ENCODE results near the gene SHANK2. TPM values are rescaled to one million over a fixed set of nuclear protein-coding genes. Genes with fewer than 3 reads are reported as not detected.

The SHANK2 gene
- total RNA-seq, 1 donor from 2014 or later, result 2.6 TPM

DNA sequence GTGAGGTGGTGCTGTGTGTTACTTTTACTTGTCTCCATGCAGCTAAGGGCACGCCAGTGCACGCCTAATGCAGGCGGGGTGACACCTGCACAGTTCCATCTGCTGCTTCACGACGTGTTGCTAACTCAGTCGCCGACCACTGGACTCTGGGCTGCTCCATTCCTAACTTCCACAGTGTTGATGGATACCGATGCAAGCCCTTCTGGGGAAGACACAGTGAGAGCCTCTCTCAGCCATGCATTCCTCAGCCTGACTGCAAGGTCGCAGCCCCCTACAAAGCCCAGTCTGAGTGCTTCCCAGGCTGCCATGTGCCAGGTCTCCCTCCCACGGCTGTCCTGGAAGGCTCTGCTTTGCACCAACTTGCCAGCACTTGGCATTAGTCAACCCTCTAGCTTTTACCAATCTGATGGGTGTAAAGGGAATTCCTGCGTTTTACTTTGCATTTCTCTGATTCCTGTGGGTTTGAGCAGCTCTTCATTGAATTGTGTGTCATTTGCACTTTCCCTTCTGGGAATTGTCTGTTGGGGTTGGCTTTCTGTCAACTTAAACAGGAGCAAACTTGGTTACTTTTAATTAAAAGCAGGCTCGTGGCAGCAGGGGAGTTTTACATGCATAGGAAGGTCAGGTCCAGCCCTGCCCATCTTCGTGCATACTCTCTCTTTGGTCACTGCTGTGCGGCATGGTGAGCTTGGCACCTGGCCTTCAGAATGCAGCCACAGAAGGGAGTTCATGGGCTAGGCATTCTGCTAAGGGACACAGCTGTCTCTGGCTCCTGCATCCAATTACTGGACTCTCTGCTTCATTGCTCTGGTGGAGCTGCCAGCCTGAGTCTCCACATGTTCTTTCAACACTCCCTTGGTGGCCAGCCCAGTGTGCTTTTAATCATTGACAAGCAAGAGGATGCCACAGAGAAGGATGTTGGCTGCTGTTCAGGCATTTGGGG is 34.6 kb upstream of the SHANK2 start:
- Histone ChIP-seq H3K27me3 (ENCODE audit: control insufficient read depth in 3 of 3, insufficient read depth in 3 of 3, low read length in 3 of 3) (peaks cover 4 to 20% (median 20%) of the 10 kb centered on the region in 3 donors), H3K9me3 (ENCODE audit: control insufficient read depth in 3 of 3, low read length in 3 of 3) (peaks cover 0 to 4% (median 3%) of the 10 kb centered on the region in 3 donors), H3K36me3 (ENCODE audit: control insufficient read depth in 3 of 3, insufficient read depth in 3 of 3, low read length in 3 of 3) (no peaks in the 10 kb centered on the region), H3K9ac (ENCODE audit: low read depth in 1 of 3, low read length in 3 of 3) (no peak overlapping the region), H3K4me1 (ENCODE audit: control insufficient read depth in 3 of 3, insufficient read depth in 3 of 3, low read length in 3 of 3) (peaks cover 0 to 4% (median 0%) of the 10 kb centered on the region in 3 donors), H3K4me3 (ENCODE audit: low read length in 3 of 3) (no peak overlapping the region), H3K27ac (ENCODE audit: low read depth, low read length) (no peak overlapping the region)

DNA sequence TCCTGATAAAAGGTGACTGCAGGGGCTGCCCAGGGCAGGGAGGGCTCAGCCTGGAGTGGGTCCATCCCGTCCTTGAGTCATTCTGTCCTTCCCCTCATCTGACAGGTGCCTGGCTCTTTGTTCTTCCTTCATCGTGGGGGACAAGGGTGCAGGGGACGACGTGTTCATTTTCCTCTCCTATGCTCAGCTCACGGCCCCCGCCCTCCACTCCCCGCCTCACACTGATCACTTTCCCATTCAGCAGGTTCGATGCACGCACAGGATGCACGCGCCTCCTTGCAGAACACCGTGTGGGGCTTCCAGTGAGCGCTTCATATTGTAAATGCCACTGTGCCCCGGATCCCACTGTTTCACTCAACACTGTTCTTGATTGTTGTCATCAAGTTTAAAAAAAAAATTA is 32.7 kb upstream of the SHANK2 start:
- H3K36me3 ChIP-seq (ENCODE audit: control insufficient read depth in 3 of 3, insufficient read depth in 3 of 3, low read length in 3 of 3), result no peaks in the 10 kb centered on the region
- H3K27me3 ChIP-seq (ENCODE audit: control insufficient read depth in 3 of 3, insufficient read depth in 3 of 3, low read length in 3 of 3), result peaks cover 4 to 29% (median 20%) of the 10 kb centered on the region in 3 donors

GRCh38 chr11:71284525-71285092 is 32.2 kb upstream of the SHANK2 start:
- no peak overlapping the region for H3K4me3 ChIP-seq (ENCODE audit: low read length in 3 of 3)
- no peak overlapping the region for H3K27ac ChIP-seq (ENCODE audit: low read depth, low read length)
- H3K9ac ChIP-seq (ENCODE audit: low read depth in 1 of 3, low read length in 3 of 3), result no peak overlapping the region
- no peaks in the 10 kb centered on the region for H3K36me3 ChIP-seq (ENCODE audit: control insufficient read depth in 3 of 3, insufficient read depth in 3 of 3, low read length in 3 of 3)
- H3K9me3 ChIP-seq (ENCODE audit: control insufficient read depth in 3 of 3, low read length in 3 of 3), result peaks cover 0 to under 1% (median 0%) of the 10 kb centered on the region in 3 donors
- peaks cover 4 to 29% (median 20%) of the 10 kb centered on the region in 3 donors for H3K27me3 ChIP-seq (ENCODE audit: control insufficient read depth in 3 of 3, insufficient read depth in 3 of 3, low read length in 3 of 3)
- peaks cover 0 to 4% (median 0%) of the 10 kb centered on the region in 3 donors for H3K4me1 ChIP-seq (ENCODE audit: control insufficient read depth in 3 of 3, insufficient read depth in 3 of 3, low read length in 3 of 3)

More for the DNA sequence above, 32.7 kb upstream of the SHANK2 start:
- Histone ChIP-seq H3K4me3 (ENCODE audit: low read length in 3 of 3) (no peak overlapping the region), H3K4me1 (ENCODE audit: control insufficient read depth in 3 of 3, insufficient read depth in 3 of 3, low read length in 3 of 3) (peaks cover 0 to 4% (median 0%) of the 10 kb centered on the region in 3 donors), H3K9ac (ENCODE audit: low read depth in 1 of 3, low read length in 3 of 3) (no peak overlapping the region), H3K9me3 (ENCODE audit: control insufficient read depth in 3 of 3, low read length in 3 of 3) (peaks cover 0 to 4% (median 0%) of the 10 kb centered on the region in 3 donors), H3K27ac (ENCODE audit: low read depth, low read length) (no peak overlapping the region)

- Histone ChIP-seq H3K4me3 (ENCODE audit: low read length in 3 of 3) (no peak overlapping the region), H3K27me3 (ENCODE audit: control insufficient read depth in 3 of 3, insufficient read depth in 3 of 3, low read length in 3 of 3) (peaks cover 4 to 29% (median 20%) of the 10 kb centered on the region in 3 donors), H3K36me3 (ENCODE audit: control insufficient read depth in 3 of 3, insufficient read depth in 3 of 3, low read length in 3 of 3) (no peaks in the 10 kb centered on the region), H3K4me1 (ENCODE audit: control insufficient read depth in 3 of 3, insufficient read depth in 3 of 3, low read length in 3 of 3) (peaks cover 0 to 4% (median 0%) of the 10 kb centered on the region in 3 donors), H3K9ac (ENCODE audit: low read depth in 1 of 3, low read length in 3 of 3) (no peak overlapping the region), H3K27ac (ENCODE audit: low read depth, low read length) (no peak overlapping the region), H3K9me3 (ENCODE audit: control insufficient read depth in 3 of 3, low read length in 3 of 3) (no peaks in the 10 kb centered on the region)
Measured at GRCh38 chr11:71283971-71284441, 31.6 kb upstream of the SHANK2 start.

- no peaks in the 10 kb centered on the region for H3K9me3 ChIP-seq (ENCODE audit: control insufficient read depth in 3 of 3, low read length in 3 of 3)
- H3K36me3 ChIP-seq (ENCODE audit: control insufficient read depth in 3 of 3, insufficient read depth in 3 of 3, low read length in 3 of 3), result no peaks in the 10 kb centered on the region
- H3K27ac ChIP-seq (ENCODE audit: low read depth, low read length), result no peak overlapping the region
- H3K27me3 ChIP-seq (ENCODE audit: control insufficient read depth in 3 of 3, insufficient read depth in 3 of 3, low read length in 3 of 3), result peaks cover 4 to 29% (median 20%) of the 10 kb centered on the region in 3 donors
- peaks cover 0 to 4% (median 0%) of the 10 kb centered on the region in 3 donors for H3K4me1 ChIP-seq (ENCODE audit: control insufficient read depth in 3 of 3, insufficient read depth in 3 of 3, low read length in 3 of 3)
- no peak overlapping the region for H3K9ac ChIP-seq (ENCODE audit: low read depth in 1 of 3, low read length in 3 of 3)
- H3K4me3 ChIP-seq (ENCODE audit: low read length in 3 of 3), result no peak overlapping the region
Measured at GRCh38 chr11:71282581-71283351, 30.4 kb upstream of the SHANK2 start.

DNA sequence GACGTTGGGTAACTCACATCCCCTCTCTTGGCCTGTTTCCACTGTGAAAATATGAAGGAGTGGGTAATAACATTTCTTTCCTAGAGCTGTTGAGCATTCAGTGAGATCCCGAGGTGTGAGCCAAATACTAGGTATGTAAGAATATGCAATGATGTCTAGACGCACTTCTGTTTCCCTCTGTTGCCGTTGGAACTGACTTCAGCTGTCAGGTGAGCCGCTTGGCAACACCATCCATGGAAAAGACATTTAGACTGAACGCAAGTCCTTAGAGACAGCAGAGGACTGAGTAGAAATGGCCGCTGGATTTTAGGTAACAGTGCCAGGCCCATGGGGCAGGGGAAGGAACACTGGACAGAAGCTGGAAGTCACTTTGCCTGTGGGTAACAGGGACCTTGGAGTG is 29.5 kb upstream of the SHANK2 start:
- Histone ChIP-seq H3K4me3 (ENCODE audit: low read length in 3 of 3) (no peak overlapping the region), H3K9me3 (ENCODE audit: control insufficient read depth in 3 of 3, low read length in 3 of 3) (no peaks in the 10 kb centered on the region), H3K27ac (ENCODE audit: low read depth, low read length) (no peak overlapping the region), H3K9ac (ENCODE audit: low read depth in 1 of 3, low read length in 3 of 3) (no peak overlapping the region), H3K4me1 (ENCODE audit: control insufficient read depth in 3 of 3, insufficient read depth in 3 of 3, low read length in 3 of 3) (peaks cover 0 to under 1% (median 0%) of the 10 kb centered on the region in 3 donors), H3K36me3 (ENCODE audit: control insufficient read depth in 3 of 3, insufficient read depth in 3 of 3, low read length in 3 of 3) (no peaks in the 10 kb centered on the region), H3K27me3 (ENCODE audit: control insufficient read depth in 3 of 3, insufficient read depth in 3 of 3, low read length in 3 of 3) (peaks cover 4 to 29% (median 20%) of the 10 kb centered on the region in 3 donors)

DNA sequence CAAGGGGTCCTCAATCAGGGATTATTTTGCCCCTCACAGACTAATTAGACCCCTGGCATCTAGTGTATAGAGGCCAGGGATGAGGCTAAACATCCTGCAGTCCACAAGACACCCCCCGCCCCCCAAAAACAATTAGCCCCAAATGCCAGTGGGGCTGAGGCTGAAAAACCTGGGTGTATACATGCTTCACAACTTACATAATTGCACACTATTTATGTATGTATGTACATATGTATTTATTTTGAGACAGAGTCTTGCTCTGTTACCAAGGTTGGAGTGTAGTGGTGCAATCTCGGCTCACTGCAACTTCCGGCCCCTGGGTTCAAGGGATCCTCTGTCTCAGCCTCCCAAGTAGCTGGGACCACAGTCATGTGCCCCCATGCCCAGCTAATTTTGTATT is 28.8 kb upstream of the SHANK2 start:
- H3K27me3 ChIP-seq (ENCODE audit: control insufficient read depth in 3 of 3, insufficient read depth in 3 of 3, low read length in 3 of 3), result peaks cover 0 to 29% (median 20%) of the 10 kb centered on the region in 3 donors
- H3K27ac ChIP-seq (ENCODE audit: low read depth, low read length), result no peak overlapping the region
- no peak overlapping the region for H3K4me3 ChIP-seq (ENCODE audit: low read length in 3 of 3)
- no peak overlapping the region for H3K9ac ChIP-seq (ENCODE audit: low read depth in 1 of 3, low read length in 3 of 3)
- no peaks in the 10 kb centered on the region for H3K36me3 ChIP-seq (ENCODE audit: control insufficient read depth in 3 of 3, insufficient read depth in 3 of 3, low read length in 3 of 3)
- H3K9me3 ChIP-seq (ENCODE audit: control insufficient read depth in 3 of 3, low read length in 3 of 3), result no peaks in the 10 kb centered on the region
- H3K4me1 ChIP-seq (ENCODE audit: control insufficient read depth in 3 of 3, insufficient read depth in 3 of 3, low read length in 3 of 3), result no peaks in the 10 kb centered on the region

- Histone ChIP-seq H3K27me3 (ENCODE audit: control insufficient read depth in 3 of 3, insufficient read depth in 3 of 3, low read length in 3 of 3) (peaks cover 0 to 28% (median 15%) of the 10 kb centered on the region in 3 donors), H3K27ac (ENCODE audit: low read depth, low read length) (no peak overlapping the region), H3K9ac (ENCODE audit: low read depth in 1 of 3, low read length in 3 of 3) (no peak overlapping the region), H3K36me3 (ENCODE audit: control insufficient read depth in 3 of 3, insufficient read depth in 3 of 3, low read length in 3 of 3) (no peaks in the 10 kb centered on the region), H3K4me1 (ENCODE audit: control insufficient read depth in 3 of 3, insufficient read depth in 3 of 3, low read length in 3 of 3) (no peaks in the 10 kb centered on the region), H3K4me3 (ENCODE audit: low read length in 3 of 3) (no peak overlapping the region), H3K9me3 (ENCODE audit: control insufficient read depth in 3 of 3, low read length in 3 of 3) (no peaks in the 10 kb centered on the region)
Measured at GRCh38 chr11:71279916-71280645, 27.7 kb upstream of the SHANK2 start.

DNA sequence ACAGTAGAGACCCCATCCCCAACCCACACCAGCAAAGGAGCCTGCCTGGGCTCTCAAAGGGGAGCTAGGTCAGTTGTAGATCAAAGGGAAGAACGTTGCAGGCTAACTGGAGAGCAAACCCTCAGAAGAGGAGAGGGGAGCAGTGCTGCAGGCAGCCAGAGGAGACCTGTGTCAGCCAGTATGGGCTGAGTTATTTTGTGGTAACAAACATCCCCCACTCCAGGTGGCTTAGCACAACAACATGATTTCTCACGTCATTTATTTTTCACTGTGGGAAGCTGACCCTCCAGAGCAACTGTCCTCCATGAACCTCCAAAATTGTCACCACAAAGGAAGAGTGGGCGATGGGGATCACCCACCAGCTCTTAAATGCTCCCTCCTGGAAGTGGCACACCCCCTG is 19.8 kb upstream of the SHANK2 start:
- Histone ChIP-seq H3K27ac (ENCODE audit: low read depth, low read length) (no peak overlapping the region), H3K27me3 (ENCODE audit: control insufficient read depth in 3 of 3, insufficient read depth in 3 of 3, low read length in 3 of 3) (peaks cover 0 to 22% (median 7%) of the 10 kb centered on the region in 3 donors), H3K36me3 (ENCODE audit: control insufficient read depth in 3 of 3, insufficient read depth in 3 of 3, low read length in 3 of 3) (no peaks in the 10 kb centered on the region), H3K4me3 (ENCODE audit: low read length in 3 of 3) (no peak overlapping the region), H3K9me3 (ENCODE audit: control insufficient read depth in 3 of 3, low read length in 3 of 3) (peaks cover 0 to 8% (median 4%) of the 10 kb centered on the region in 3 donors), H3K9ac (ENCODE audit: low read depth in 1 of 3, low read length in 3 of 3) (no peak overlapping the region), H3K4me1 (ENCODE audit: control insufficient read depth in 3 of 3, insufficient read depth in 3 of 3, low read length in 3 of 3) (no peaks in the 10 kb centered on the region)

Measured in skeletal muscle tissue (tissue), 4 donors.